ENCODE measurements around the gene PLCXD1.
"Not testable (repeated sequence)": the region's sequence is repeated elsewhere in the genome, so short reads cannot be mapped to it uniquely, and the experiment has no call there.

PLCXD1 gene

GRCh38 chrX:281166-281999, at the start of gene PLCXD1:
Gene PLCXD1, plus strand, starts transcription at chrX:281381. Its CDS starts 2,807 bp downstream, at chrX:284188.
- DNase-seq = no peak

- DNase-seq = not testable (repeated sequence)
Measured at GRCh38 chrX:231637-232277, 49.4 kb upstream of the PLCXD1 start.

GRCh38 chrX:232278-232655, 48.9 kb upstream of the PLCXD1 start:
- DNase-seq = not testable (repeated sequence)

- not testable (repeated sequence) for DNase-seq
Measured at GRCh38 chrX:236201-236600, 45.0 kb upstream of the PLCXD1 start.

GRCh38 chrX:250965-251364, 30.2 kb upstream of the PLCXD1 start:
- no peak for DNase-seq

GRCh38 chrX:251396-252243, 29.6 kb upstream of the PLCXD1 start:
- DNase-seq = not testable (repeated sequence)

GRCh38 chrX:252244-252956, 28.8 kb upstream of the PLCXD1 start:
- DNase-seq = no peak

GRCh38 chrX:252957-253291, 28.3 kb upstream of the PLCXD1 start:
- no peak for DNase-seq

GRCh38 chrX:253451-254297, 27.5 kb upstream of the PLCXD1 start:
- DNase-seq = no peak

GRCh38 chrX:254630-255215, 26.5 kb upstream of the PLCXD1 start:
- DNase-seq = no peak

GRCh38 chrX:255923-256331, 25.3 kb upstream of the PLCXD1 start:
- DNase-seq = no peak

GRCh38 chrX:257054-257453, 24.1 kb upstream of the PLCXD1 start:
- not testable (repeated sequence) for DNase-seq

- no peak for DNase-seq
Measured at GRCh38 chrX:257681-258289, 23.4 kb upstream of the PLCXD1 start.

- no peak for DNase-seq
Measured at GRCh38 chrX:258291-259040, 22.7 kb upstream of the PLCXD1 start.

- DNase-seq = no peak
Measured at GRCh38 chrX:259692-260355, 21.4 kb upstream of the PLCXD1 start.

GRCh38 chrX:261167-261918, 19.8 kb upstream of the PLCXD1 start:
- DNase-seq = no peak

GRCh38 chrX:261919-262352, 19.2 kb upstream of the PLCXD1 start:
- no peak for DNase-seq

GRCh38 chrX:262381-262909, 18.7 kb upstream of the PLCXD1 start:
- no peak for DNase-seq

- DNase-seq = not testable (repeated sequence)
Measured at GRCh38 chrX:264006-264405, 17.2 kb upstream of the PLCXD1 start.

All from activated CD8-positive, alpha-beta memory T cell treated with anti-CD3 and anti-CD28 coated beads, Interleukin-2, amount 50 U/mL, for 4 hours (primary cell).